ENCODE measurements around the gene BEX3.
"Not testable (repeated sequence)": the region's sequence is repeated elsewhere in the genome, so short reads cannot be mapped to it uniquely, and the experiment has no call there.

The BEX3 gene

GRCh38 chrX:103405009-103405333, 28.6 kb downstream of the BEX3 start:
- peak overlapping the region; percentile 64 for H3K18ac ChIP-seq (ENCODE audit: low read length)
- H3K9ac ChIP-seq (ENCODE audit: low read length), result peak overlapping the region; percentile 75
- H2BK120ac ChIP-seq (ENCODE audit: low read depth, low read length), result no peak overlapping the region
- H4K8ac ChIP-seq (ENCODE audit: low read depth, low read length), result no peak overlapping the region
- H3K4me2 ChIP-seq (ENCODE audit: low read length), result peak overlapping the region; percentile 56
- no peak overlapping the region for H3K4ac ChIP-seq (ENCODE audit: low read depth, low read length)
- WGBS (ENCODE audit: extremely low coverage, insufficient coverage, low lambda C conversion rate), result no CpG with 5 or more reads among the region's 7 CpGs
- no peaks in the 10 kb centered on the region for H3K79me2 ChIP-seq (ENCODE audit: control insufficient read depth, insufficient read depth, low read length)
- peak overlapping the region; percentile 62 for H3K4me3 ChIP-seq (ENCODE audit: low read length)
- no peak overlapping the region for H2BK15ac ChIP-seq (replicated peaks; ENCODE audit: low read depth)
- no peak overlapping the region for H3K23ac ChIP-seq (ENCODE audit: low read length)
- H3K36me3 ChIP-seq (ENCODE audit: control insufficient read depth, insufficient read depth, low read length), result no peaks in the 10 kb centered on the region
- peak overlapping the region; percentile 84 for H3K56ac ChIP-seq (ENCODE audit: low read length)
- H2BK5ac ChIP-seq (ENCODE audit: low read length), result no peak overlapping the region
- no peak for DNase-seq
- no peak overlapping the region for H2AK5ac ChIP-seq (ENCODE audit: low read length)
- H4K5ac ChIP-seq (ENCODE audit: low read length), result no peak overlapping the region
- no peaks in the 10 kb centered on the region for H3K4me1 ChIP-seq (ENCODE audit: control insufficient read depth, low read depth, low read length)
- H3K27me3 ChIP-seq (ENCODE audit: insufficient read depth, low read length, poor library complexity), result no peaks in the 10 kb centered on the region
- no peak overlapping the region for H3K27ac ChIP-seq (ENCODE audit: low read depth, low read length)
- no peaks in the 10 kb centered on the region for H3K79me1 ChIP-seq (ENCODE audit: low read length)

GRCh38 chrX:103406256-103406655, 29.9 kb downstream of the BEX3 start:
- Histone ChIP-seq H2BK5ac (ENCODE audit: low read length) (no peak overlapping the region), H3K79me2 (ENCODE audit: control insufficient read depth, insufficient read depth, low read length) (no peaks in the 10 kb centered on the region), H3K79me1 (ENCODE audit: low read length) (no peaks in the 10 kb centered on the region), H3K27me3 (ENCODE audit: insufficient read depth, low read length, poor library complexity) (no peaks in the 10 kb centered on the region), H3K4me2 (ENCODE audit: low read length) (no peak overlapping the region), H2AK5ac (ENCODE audit: low read length) (no peak overlapping the region), H3K9ac (ENCODE audit: low read length) (no peak overlapping the region), H4K8ac (ENCODE audit: low read depth, low read length) (no peak overlapping the region), H3K18ac (ENCODE audit: low read length) (no peak overlapping the region), H2BK120ac (ENCODE audit: low read depth, low read length) (no peak overlapping the region), H2BK15ac (replicated peaks; ENCODE audit: low read depth) (no peak overlapping the region), H4K5ac (ENCODE audit: low read length) (no peak overlapping the region), H3K4ac (ENCODE audit: low read depth, low read length) (no peak overlapping the region), H3K56ac (ENCODE audit: low read length) (no peak overlapping the region), H3K4me1 (ENCODE audit: control insufficient read depth, low read depth, low read length) (no peaks in the 10 kb centered on the region), H3K27ac (ENCODE audit: low read depth, low read length) (no peak overlapping the region), H3K23ac (ENCODE audit: low read length) (no peak overlapping the region), H3K4me3 (ENCODE audit: low read length) (no peak overlapping the region), H3K36me3 (ENCODE audit: control insufficient read depth, insufficient read depth, low read length) (no peaks in the 10 kb centered on the region)
- no peak for DNase-seq
- WGBS (ENCODE audit: extremely low coverage, insufficient coverage, low lambda C conversion rate), result no CpG with 5 or more reads among the region's 1 CpG

- Histone ChIP-seq H3K27ac (ENCODE audit: low read depth, low read length) (no peak overlapping the region), H3K4me2 (ENCODE audit: low read length) (no peak overlapping the region), H3K4me3 (ENCODE audit: low read length) (no peak overlapping the region), H3K36me3 (ENCODE audit: control insufficient read depth, insufficient read depth, low read length) (no peaks in the 10 kb centered on the region), H2AK5ac (ENCODE audit: low read length) (no peak overlapping the region), H3K18ac (ENCODE audit: low read length) (no peak overlapping the region), H3K79me2 (ENCODE audit: control insufficient read depth, insufficient read depth, low read length) (no peaks in the 10 kb centered on the region), H3K27me3 (ENCODE audit: insufficient read depth, low read length, poor library complexity) (no peaks in the 10 kb centered on the region), H2BK15ac (replicated peaks; ENCODE audit: low read depth) (no peak overlapping the region), H4K5ac (ENCODE audit: low read length) (no peak overlapping the region), H3K79me1 (ENCODE audit: low read length) (no peaks in the 10 kb centered on the region), H2BK120ac (ENCODE audit: low read depth, low read length) (no peak overlapping the region), H3K9ac (ENCODE audit: low read length) (no peak overlapping the region), H3K56ac (ENCODE audit: low read length) (no peak overlapping the region), H3K23ac (ENCODE audit: low read length) (no peak overlapping the region), H3K4ac (ENCODE audit: low read depth, low read length) (no peak overlapping the region), H2BK5ac (ENCODE audit: low read length) (no peak overlapping the region), H4K8ac (ENCODE audit: low read depth, low read length) (no peak overlapping the region), H3K4me1 (ENCODE audit: control insufficient read depth, low read depth, low read length) (no peaks in the 10 kb centered on the region)
- WGBS (ENCODE audit: extremely low coverage, insufficient coverage, low lambda C conversion rate), result no CpG with 5 or more reads among the region's 2 CpGs
- DNase-seq, result no peak
These were observed 31.4 kb downstream of the BEX3 start for GRCh38 chrX:103407776-103408175.

GRCh38 chrX:103411721-103412120, 35.4 kb downstream of the BEX3 start:
- not testable (repeated sequence) for H3K36me3 ChIP-seq (ENCODE audit: control insufficient read depth, insufficient read depth, low read length); H2BK15ac ChIP-seq (replicated peaks; ENCODE audit: low read depth); H4K8ac ChIP-seq (ENCODE audit: low read depth, low read length); H3K4me3 ChIP-seq (ENCODE audit: low read length); H3K18ac ChIP-seq (ENCODE audit: low read length); H3K56ac ChIP-seq (ENCODE audit: low read length); H3K27me3 ChIP-seq (ENCODE audit: insufficient read depth, low read length, poor library complexity); H2BK120ac ChIP-seq (ENCODE audit: low read depth, low read length); H4K5ac ChIP-seq (ENCODE audit: low read length); DNase-seq; H3K4me1 ChIP-seq (ENCODE audit: control insufficient read depth, low read depth, low read length); H3K9ac ChIP-seq (ENCODE audit: low read length); H3K23ac ChIP-seq (ENCODE audit: low read length); H3K4me2 ChIP-seq (ENCODE audit: low read length); H2AK5ac ChIP-seq (ENCODE audit: low read length); H2BK5ac ChIP-seq (ENCODE audit: low read length); H3K79me2 ChIP-seq (ENCODE audit: control insufficient read depth, insufficient read depth, low read length); H3K79me1 ChIP-seq (ENCODE audit: low read length); H3K4ac ChIP-seq (ENCODE audit: low read depth, low read length); H3K27ac ChIP-seq (ENCODE audit: low read depth, low read length)
- WGBS (ENCODE audit: extremely low coverage, insufficient coverage, low lambda C conversion rate), result no CpG with 5 or more reads among the region's 2 CpGs

- Histone ChIP-seq H3K4me1 (ENCODE audit: control insufficient read depth, low read depth, low read length) (no peaks in the 10 kb centered on the region), H3K9ac (ENCODE audit: low read length) (no peak overlapping the region), H3K36me3 (ENCODE audit: control insufficient read depth, insufficient read depth, low read length) (no peaks in the 10 kb centered on the region), H3K4ac (ENCODE audit: low read depth, low read length) (no peak overlapping the region), H3K79me1 (ENCODE audit: low read length) (no peaks in the 10 kb centered on the region), H2BK5ac (ENCODE audit: low read length) (no peak overlapping the region), H3K27me3 (ENCODE audit: insufficient read depth, low read length, poor library complexity) (no peaks in the 10 kb centered on the region), H2AK5ac (ENCODE audit: low read length) (no peak overlapping the region), H3K4me3 (ENCODE audit: low read length) (no peak overlapping the region), H3K18ac (ENCODE audit: low read length) (no peak overlapping the region), H3K56ac (ENCODE audit: low read length) (no peak overlapping the region), H3K23ac (ENCODE audit: low read length) (no peak overlapping the region), H3K27ac (ENCODE audit: low read depth, low read length) (no peak overlapping the region), H2BK15ac (replicated peaks; ENCODE audit: low read depth) (no peak overlapping the region), H3K4me2 (ENCODE audit: low read length) (no peak overlapping the region), H3K79me2 (ENCODE audit: control insufficient read depth, insufficient read depth, low read length) (no peaks in the 10 kb centered on the region), H2BK120ac (ENCODE audit: low read depth, low read length) (no peak overlapping the region), H4K8ac (ENCODE audit: low read depth, low read length) (no peak overlapping the region), H4K5ac (ENCODE audit: low read length) (no peak overlapping the region)
- DNase-seq, result no peak
- WGBS (ENCODE audit: extremely low coverage, insufficient coverage, low lambda C conversion rate), result no CpG with 5 or more reads among the region's 8 CpGs
These were observed 37.5 kb downstream of the BEX3 start for GRCh38 chrX:103413705-103414387.

GRCh38 chrX:103414561-103414960, 38.2 kb downstream of the BEX3 start:
- WGBS (ENCODE audit: extremely low coverage, insufficient coverage, low lambda C conversion rate), result no CpG with 5 or more reads among the region's 7 CpGs
- H3K4me3 ChIP-seq (ENCODE audit: low read length), result no peak overlapping the region
- no peak overlapping the region for H3K9ac ChIP-seq (ENCODE audit: low read length)
- no peak overlapping the region for H3K4me2 ChIP-seq (ENCODE audit: low read length)
- H4K8ac ChIP-seq (ENCODE audit: low read depth, low read length), result no peak overlapping the region
- no peak overlapping the region for H4K5ac ChIP-seq (ENCODE audit: low read length)
- H3K79me1 ChIP-seq (ENCODE audit: low read length), result no peaks in the 10 kb centered on the region
- H3K4ac ChIP-seq (ENCODE audit: low read depth, low read length), result no peak overlapping the region
- no peak overlapping the region for H2AK5ac ChIP-seq (ENCODE audit: low read length)
- H3K23ac ChIP-seq (ENCODE audit: low read length), result no peak overlapping the region
- H2BK120ac ChIP-seq (ENCODE audit: low read depth, low read length), result no peak overlapping the region
- no peaks in the 10 kb centered on the region for H3K79me2 ChIP-seq (ENCODE audit: control insufficient read depth, insufficient read depth, low read length)
- H3K4me1 ChIP-seq (ENCODE audit: control insufficient read depth, low read depth, low read length), result no peaks in the 10 kb centered on the region
- no peak for DNase-seq
- no peak overlapping the region for H3K27ac ChIP-seq (ENCODE audit: low read depth, low read length)
- H2BK15ac ChIP-seq (replicated peaks; ENCODE audit: low read depth), result no peak overlapping the region
- H3K56ac ChIP-seq (ENCODE audit: low read length), result no peak overlapping the region
- no peaks in the 10 kb centered on the region for H3K36me3 ChIP-seq (ENCODE audit: control insufficient read depth, insufficient read depth, low read length)
- no peak overlapping the region for H2BK5ac ChIP-seq (ENCODE audit: low read length)
- no peak overlapping the region for H3K18ac ChIP-seq (ENCODE audit: low read length)
- no peaks in the 10 kb centered on the region for H3K27me3 ChIP-seq (ENCODE audit: insufficient read depth, low read length, poor library complexity)
